A673 (cell line): ENCODE results near the gene REG1B.

ENCODE experiments used
- CTCF ChIP-seq: fragments of 300-800, 200-600 bp; sonication (generic); conservative IDR thresholded peaks from 2 replicates; pipeline ENCODE4 v1.5.1; 2017; ENCODE audit warnings: low read depth, mild to moderate bottlenecking, antibody characterized with exemption, low read length, moderate library complexity, mixed read lengths
- EZH2 ChIP-seq: fragments of 200-600 bp; sonication (generic); IDR thresholded peaks from 2 replicates; pipeline ENCODE4 v1.6.1; 2017; ENCODE audit warnings: borderline replicate concordance, low read depth, mild to moderate bottlenecking, mixed read lengths, antibody characterized with exemption, low read length; ENCODE audit not compliant: poor library complexity, severe bottlenecking

DNA sequence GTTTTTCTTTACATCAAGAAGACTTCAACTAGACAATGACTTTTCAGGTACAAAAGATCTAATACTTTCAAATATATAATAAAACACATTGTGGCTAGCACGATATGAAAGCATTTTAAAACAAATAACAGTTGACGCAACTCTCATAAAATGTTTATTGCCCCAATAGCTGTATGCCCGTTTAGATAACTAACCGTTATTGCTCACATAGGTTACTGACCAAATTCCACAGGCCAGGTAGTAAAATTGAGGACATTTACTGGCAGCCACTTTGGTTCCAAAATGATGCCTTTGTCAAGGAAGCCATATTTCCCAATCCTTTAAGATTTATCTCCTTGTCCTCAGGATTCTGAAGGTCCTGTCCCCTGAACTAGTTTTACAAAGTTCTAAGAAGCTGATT lies 2.9 kb upstream of the REG1B start:
- TF ChIP-seq EZH2 (no peak), CTCF (no peak)
